Measurements from ENCODE around the gene ADH1B. TPM values are rescaled to one million over a fixed set of nuclear protein-coding genes. Genes with fewer than 3 reads are reported as not detected.
"Not testable (repeated sequence)": the region's sequence is repeated elsewhere in the genome, so short reads cannot be mapped to it uniquely, and the experiment has no call there.

Gene ADH1B
- total RNA-seq, 1 donor from 2014 or later: not detected

GRCh38 chr4:99361268-99361898 is 40.2 kb upstream of the ADH1B start:
- DNase-seq (no peak), ATAC-seq (ENCODE audit: low read depth) (no peak)
- TF ChIP-seq CTCF (IDR thresholded peaks at IDR 0.05): no peak
- no peaks in the 10 kb centered on the region for H3K36me3 Mint-ChIP-seq (ENCODE audit: low read depth)
- POLR2A ChIA-PET: no interaction called here
- peaks cover 6% of the 10 kb centered on the region for H3K9me3 Mint-ChIP-seq
- intact Hi-C loops (cut with micrococcal nuclease): no loop called here
- H3K27ac Mint-ChIP-seq: no peak overlapping the region
- no peaks in the 10 kb centered on the region for H3K27me3 Mint-ChIP-seq
- CTCF ChIA-PET: no interaction called here
- H3K4me3 Mint-ChIP-seq: no peak overlapping the region
- no peaks in the 10 kb centered on the region for H3K4me1 Mint-ChIP-seq

- ATAC-seq (ENCODE audit: low read depth) (no peak), DNase-seq (no peak)
- Mint-ChIP-seq H3K36me3 (ENCODE audit: low read depth) (no peaks in the 10 kb centered on the region), H3K9me3 (peaks cover 3% of the 10 kb centered on the region), H3K27ac (no peak overlapping the region), H3K4me3 (no peak overlapping the region), H3K27me3 (no peaks in the 10 kb centered on the region), H3K4me1 (no peaks in the 10 kb centered on the region)
- intact Hi-C loops (cut with micrococcal nuclease): no loop called here
- no peak for TF ChIP-seq CTCF (IDR thresholded peaks at IDR 0.05)
- ChIA-PET CTCF (no interaction called here), POLR2A (no interaction called here)
Observed at GRCh38 chr4:99359480-99360204, 38.4 kb upstream of the ADH1B start.

GRCh38 chr4:99357948-99358347 is 36.7 kb upstream of the ADH1B start:
- intact Hi-C loops (cut with micrococcal nuclease): no loop called here
- POLR2A ChIA-PET: no interaction called here
- peaks cover 5% of the 10 kb centered on the region for H3K9me3 Mint-ChIP-seq
- TF ChIP-seq CTCF (IDR thresholded peaks at IDR 0.05): no peak
- H3K27me3 Mint-ChIP-seq: no peaks in the 10 kb centered on the region
- CTCF ChIA-PET: no interaction called here
- ATAC-seq (ENCODE audit: low read depth): no peak
- H3K27ac Mint-ChIP-seq: no peak overlapping the region
- no peaks in the 10 kb centered on the region for H3K36me3 Mint-ChIP-seq (ENCODE audit: low read depth)
- no peak overlapping the region for H3K4me3 Mint-ChIP-seq
- no peaks in the 10 kb centered on the region for H3K4me1 Mint-ChIP-seq
- DNase-seq: no peak

GRCh38 chr4:99356992-99357391 is 35.8 kb upstream of the ADH1B start:
- H3K4me1 Mint-ChIP-seq: no peaks in the 10 kb centered on the region
- no peak overlapping the region for H3K4me3 Mint-ChIP-seq
- intact Hi-C loops (cut with micrococcal nuclease): no loop called here
- H3K27me3 Mint-ChIP-seq: no peaks in the 10 kb centered on the region
- ATAC-seq (ENCODE audit: low read depth) (no peak), DNase-seq (no peak)
- no peak overlapping the region for H3K27ac Mint-ChIP-seq
- H3K9me3 Mint-ChIP-seq: peaks cover 5% of the 10 kb centered on the region
- POLR2A ChIA-PET: no interaction called here
- no peak for TF ChIP-seq CTCF (IDR thresholded peaks at IDR 0.05)
- CTCF ChIA-PET: no interaction called here
- no peaks in the 10 kb centered on the region for H3K36me3 Mint-ChIP-seq (ENCODE audit: low read depth)

- intact Hi-C loops (cut with micrococcal nuclease); H3K27ac Mint-ChIP-seq; ATAC-seq (ENCODE audit: low read depth); CTCF ChIA-PET; H3K4me3 Mint-ChIP-seq; H3K27me3 Mint-ChIP-seq; H3K4me1 Mint-ChIP-seq; DNase-seq; POLR2A ChIA-PET; H3K9me3 Mint-ChIP-seq; H3K36me3 Mint-ChIP-seq (ENCODE audit: low read depth): not testable (repeated sequence)
Observed at GRCh38 chr4:99356149-99356548, 34.9 kb upstream of the ADH1B start.
